Esophagus muscularis mucosa (tissue), 4 donors: ENCODE results near the gene AFF4. TPM values are rescaled to one million over a fixed set of nuclear protein-coding genes. Genes with fewer than 3 reads are reported as not detected.

ENCODE experiments used
- DNase-seq: peaks from one replicate; pipeline ENCODE4 v3.0.0-alpha.2; 2017; ENCODE audit errors: extremely low spot score
- H3K27ac ChIP-seq, 4 donors: fragments of 200-600 bp; sonication (generic); replicated peaks in 1 of 4; 1 replicate in 3 of 4; 2 replicates in 1 of 4; pipeline ENCODE4 v1.5.1; 2016 to 2019; ENCODE audit warnings: mild to moderate bottlenecking in 1 of 4
- H3K27me3 ChIP-seq, 4 donors: fragments of 200-600 bp; sonication (generic); one replicate each; pipeline versions ENCODE4 v1.5.1 to v1.6.0; 2016 to 2019
- H3K36me3 ChIP-seq, 4 donors: fragments of 200-600 bp; sonication (generic); one replicate each; pipeline ENCODE4 v1.5.1; 2016 to 2019
- H3K4me1 ChIP-seq, 4 donors: fragments of 200-600 bp; sonication (generic); one replicate each; pipeline ENCODE4 v1.5.1; 2016 to 2019
- H3K4me3 ChIP-seq, 4 donors: fragments of 200-600 bp; sonication (generic); 1 replicate in 2 of 4; 2 replicates in 2 of 4; pipeline ENCODE4 v1.5.1; 2016 to 2019; ENCODE audit warnings: mild to moderate bottlenecking in 4 of 4, moderate library complexity in 1 of 4
- H3K9me3 ChIP-seq, 4 donors: fragments of 200-600 bp; sonication (generic); 1 replicate in 3 of 4; 2 replicates in 1 of 4; pipeline ENCODE4 v1.5.1; 2016 to 2019
- CTCF ChIP-seq, 3 experiments: fragments of 200-600 bp in 2 of 3; fragments of 450-650 bp in 1 of 3; sonication (generic) in 2 of 3; IDR thresholded peaks; one replicate each; pipeline ENCODE4 v1.5.1; 2017 to 2019; ENCODE audit warnings: antibody characterized with exemption in 3 of 3, mild to moderate bottlenecking in 2 of 3, moderate library complexity in 1 of 3
- EP300 ChIP-seq: sonication (generic); formaldehyde crosslinking; IDR thresholded peaks from one replicate; pipeline ENCODE4 v1.6.1; 2017; ENCODE audit warnings: antibody characterized with exemption
- POLR2A ChIP-seq: fragments of 450-650 bp; IDR thresholded peaks from one replicate; pipeline ENCODE4 v1.6.1; 2017; ENCODE audit warnings: antibody characterized with exemption, moderate library complexity, mild to moderate bottlenecking, low read depth
- POLR2AphosphoS5 ChIP-seq, 2 donors: sonication (generic); formaldehyde crosslinking; IDR thresholded peaks; one replicate each; pipeline ENCODE4 v1.6.1; 2017; ENCODE audit warnings: antibody characterized with exemption in 2 of 2
- WGBS: methylation state at CpG from one replicate; pipeline ENCODE4 v1.1.5; 2018; 5-methylcytosine and 5-hydroxymethylcytosine counted together
- intact Hi-C: fragments of 100-400 bp; cut with DNase I; formaldehyde crosslinking; loops from one replicate; pipeline ENCODE4 v1.15.1; 2023
- total RNA-seq, 4 donors: library from RNA; depleted of rRNA; stranded (reverse); fragments of >200 nt; gene quantifications; one replicate each; pipeline versions ENCODE4 v1.1.0 to v1.2.1, GENCODE V29; 2016

The AFF4 gene
- total RNA-seq, 4 donors from 2014 or later = 56.1 to 74.1 (median 63.0) TPM

GRCh38 chr5:132895719-132896305, 67.6 kb downstream of the AFF4 start:
- no peak overlapping the region for H3K4me3 ChIP-seq
- H3K9me3 ChIP-seq = no peaks in the 10 kb centered on the region
- no peaks in the 10 kb centered on the region for H3K27me3 ChIP-seq
- 87% methylated on average over 4 of the region's 4 CpGs for WGBS
- H3K4me1 ChIP-seq = peaks cover 0 to 12% (median 0%) of the 10 kb centered on the region in 4 donors
- intact Hi-C loops = no loop called here
- H3K27ac ChIP-seq = no peak overlapping the region
- H3K36me3 ChIP-seq = peaks cover 47 to 83% (median 74%) of the 10 kb centered on the region in 4 donors
- no peak for DNase-seq
- TF ChIP-seq CTCF (IDR thresholded peaks at IDR 0.05) = no peak
- TF ChIP-seq EP300 = no peak

GRCh38 chr5:132890817-132891216, 72.6 kb downstream of the AFF4 start:
- 95% methylated on average over 4 of the region's 4 CpGs for WGBS
- Histone ChIP-seq H3K27ac (no peak overlapping the region), H3K4me1 (peaks cover 0 to 4% (median 0%) of the 10 kb centered on the region in 4 donors), H3K9me3 (no peaks in the 10 kb centered on the region), H3K36me3 (peaks cover 51 to 97% (median 87%) of the 10 kb centered on the region in 4 donors), H3K27me3 (no peaks in the 10 kb centered on the region), H3K4me3 (no peak overlapping the region)
- DNase-seq = no peak
- intact Hi-C loops = no loop called here
- no peak for TF ChIP-seq POLR2AphosphoS5 (IDR thresholded peaks at IDR 0.05)
- no peak for TF ChIP-seq EP300
- TF ChIP-seq POLR2A = no peak
- no peak for TF ChIP-seq CTCF (IDR thresholded peaks at IDR 0.05)

- no peak overlapping the region for H3K27ac ChIP-seq
- no peaks in the 10 kb centered on the region for H3K4me1 ChIP-seq
- H3K36me3 ChIP-seq = peaks cover 43 to 97% (median 84%) of the 10 kb centered on the region in 4 donors
- intact Hi-C loops = no loop called here
- no peak for DNase-seq
- TF ChIP-seq POLR2AphosphoS5 (IDR thresholded peaks at IDR 0.05) = no peak
- TF ChIP-seq POLR2A = no peak
- no peak for TF ChIP-seq EP300
- TF ChIP-seq CTCF (IDR thresholded peaks at IDR 0.05) = no peak
- no peak overlapping the region for H3K4me3 ChIP-seq
- H3K27me3 ChIP-seq = no peaks in the 10 kb centered on the region
- H3K9me3 ChIP-seq = no peaks in the 10 kb centered on the region
These were observed 73.9 kb downstream of the AFF4 start for GRCh38 chr5:132889501-132889900.

GRCh38 chr5:132887283-132887682, 76.2 kb downstream of the AFF4 start:
- 27% methylated on average over 1 of the region's 1 CpG for WGBS
- H3K36me3 ChIP-seq = peaks cover 35 to 90% (median 78%) of the 10 kb centered on the region in 4 donors
- intact Hi-C loops = no loop called here
- no peaks in the 10 kb centered on the region for H3K9me3 ChIP-seq
- no peak overlapping the region for H3K4me3 ChIP-seq
- TF ChIP-seq CTCF (IDR thresholded peaks at IDR 0.05) (no peak), EP300 (no peak), POLR2AphosphoS5 (IDR thresholded peaks at IDR 0.05) (no peak), POLR2A (no peak)
- H3K27me3 ChIP-seq = no peaks in the 10 kb centered on the region
- no peaks in the 10 kb centered on the region for H3K4me1 ChIP-seq
- H3K27ac ChIP-seq = no peak overlapping the region
- no peak for DNase-seq
